Mesendoderm (in vitro differentiated cells): ENCODE measurements around the gene MRPS11.
"Not testable (repeated sequence)": the region's sequence is repeated elsewhere in the genome, so short reads cannot be mapped to it uniquely, and the experiment has no call there.

ENCODE experiments used
- DNase-seq: peaks from one replicate; pipeline ENCODE4 v3.0.0; 2013
- H2AK5ac ChIP-seq: 2 replicates; pipeline ENCODE4 v1.6.1; 2013; ENCODE audit warnings: low read length, inconsistent platforms
- H2BK120ac ChIP-seq: 2 replicates; pipeline ENCODE4 v1.6.1; 2013; ENCODE audit warnings: low read depth, mild to moderate bottlenecking, low read length, moderate library complexity, mixed read lengths
- H2BK15ac ChIP-seq: replicated peaks from 2 replicates; pipeline ENCODE4 v1.6.1; 2013; ENCODE audit warnings: low read depth, mild to moderate bottlenecking, moderate library complexity
- H2BK5ac ChIP-seq: 2 replicates; pipeline ENCODE4 v1.6.1; 2013; ENCODE audit warnings: low read length, inconsistent platforms
- H3K18ac ChIP-seq: 2 replicates; pipeline ENCODE4 v1.6.1; 2013; ENCODE audit warnings: mild to moderate bottlenecking, low read length, mixed read lengths
- H3K23ac ChIP-seq: one replicate; pipeline ENCODE4 v1.6.1; 2013; ENCODE audit warnings: low read length
- H3K27ac ChIP-seq: 2 replicates; pipeline ENCODE4 v1.5.1; 2013; ENCODE audit warnings: low read depth, mild to moderate bottlenecking, inconsistent platforms, low read length, moderate library complexity
- H3K27me3 ChIP-seq: 2 replicates; pipeline ENCODE4 v1.6.1; 2013; ENCODE audit warnings: low read length, control low read depth, mild to moderate bottlenecking, inconsistent platforms; ENCODE audit not compliant: insufficient read depth, poor library complexity
- H3K36me3 ChIP-seq: 2 replicates; pipeline ENCODE4 v1.6.1; 2013; ENCODE audit warnings: low read length, inconsistent platforms; ENCODE audit not compliant: control insufficient read depth, insufficient read depth
- H3K4ac ChIP-seq: one replicate; pipeline ENCODE4 v1.6.1; 2013; ENCODE audit warnings: low read depth, mild to moderate bottlenecking, low read length, moderate library complexity
- H3K4me1 ChIP-seq: 2 replicates; pipeline ENCODE4 v1.6.1; 2013; ENCODE audit warnings: low read depth, low read length, inconsistent platforms; ENCODE audit not compliant: control insufficient read depth
- H3K4me2 ChIP-seq: 2 replicates; pipeline ENCODE4 v1.6.1; 2013; ENCODE audit warnings: low read length
- H3K4me3 ChIP-seq: 2 replicates; pipeline ENCODE4 v1.5.1; 2013; ENCODE audit warnings: mild to moderate bottlenecking, low read length
- H3K56ac ChIP-seq: one replicate; pipeline ENCODE4 v1.6.1; 2013; ENCODE audit warnings: low read length
- H3K79me1 ChIP-seq: 2 replicates; pipeline ENCODE4 v1.6.1; 2013; ENCODE audit warnings: low read length, inconsistent platforms
- H3K79me2 ChIP-seq: 2 replicates; pipeline ENCODE4 v1.6.1; 2013; ENCODE audit warnings: mild to moderate bottlenecking, low read length; ENCODE audit not compliant: control insufficient read depth, insufficient read depth
- H3K9ac ChIP-seq: 2 replicates; pipeline ENCODE4 v1.6.1; 2013; ENCODE audit warnings: low read length, inconsistent platforms
- H4K5ac ChIP-seq: one replicate; pipeline ENCODE4 v1.6.1; 2013; ENCODE audit warnings: low read length
- H4K8ac ChIP-seq: one replicate; pipeline ENCODE4 v1.6.1; 2013; ENCODE audit warnings: low read depth, mild to moderate bottlenecking, control low read depth, low read length, moderate library complexity
- WGBS: extraction: QIAGEN DNeasy Blood & Tissue Kit; methylation state at CpG from one replicate; pipeline ENCODE4 v1.1.7; 2013; ENCODE audit warnings: low lambda C conversion rate, missing lambda C conversion rate; ENCODE audit not compliant: insufficient coverage; ENCODE audit errors: extremely low coverage; 5-methylcytosine and 5-hydroxymethylcytosine counted together

The MRPS11 gene

GRCh38 chr15:88470625-88471372 lies 3.3 kb downstream of the MRPS11 start:
- peaks cover 2% of the 10 kb centered on the region for H3K36me3 ChIP-seq
- no peak overlapping the region for H2BK120ac ChIP-seq
- H3K4me3 ChIP-seq, result no peak overlapping the region
- peak overlapping the region; percentile 49 for H3K56ac ChIP-seq
- no peak overlapping the region for H3K23ac ChIP-seq
- H3K18ac ChIP-seq, result no peak overlapping the region
- H3K9ac ChIP-seq, result no peak overlapping the region
- no peak overlapping the region for H2BK15ac ChIP-seq
- H3K79me1 ChIP-seq, result peaks cover 18% of the 10 kb centered on the region
- H2AK5ac ChIP-seq, result no peak overlapping the region
- no peak overlapping the region for H4K5ac ChIP-seq
- H3K27ac ChIP-seq, result no peak overlapping the region
- H2BK5ac ChIP-seq, result no peak overlapping the region
- no peaks in the 10 kb centered on the region for H3K27me3 ChIP-seq
- no CpG with 5 or more reads among the region's 6 CpGs for WGBS
- no peak overlapping the region for H3K4me2 ChIP-seq
- no peak overlapping the region for H4K8ac ChIP-seq
- no peak overlapping the region for H3K4ac ChIP-seq
- peaks cover 21% of the 10 kb centered on the region for H3K79me2 ChIP-seq
- peaks cover 1% of the 10 kb centered on the region for H3K4me1 ChIP-seq
- no peak for DNase-seq

GRCh38 chr15:88472225-88472624 lies 4.7 kb downstream of the MRPS11 start:
- H3K9ac ChIP-seq, result no peak overlapping the region
- H3K4me1 ChIP-seq, result peaks cover 1% of the 10 kb centered on the region
- peaks cover 11% of the 10 kb centered on the region for H3K79me2 ChIP-seq
- WGBS, result no CpG with 5 or more reads among the region's 4 CpGs
- H3K4ac ChIP-seq, result no peak overlapping the region
- H3K18ac ChIP-seq, result no peak overlapping the region
- no peak overlapping the region for H3K4me2 ChIP-seq
- H3K79me1 ChIP-seq, result peaks cover 15% of the 10 kb centered on the region
- peaks cover 2% of the 10 kb centered on the region for H3K36me3 ChIP-seq
- no peak overlapping the region for H4K5ac ChIP-seq
- no peaks in the 10 kb centered on the region for H3K27me3 ChIP-seq
- H3K23ac ChIP-seq, result no peak overlapping the region
- no peak overlapping the region for H4K8ac ChIP-seq
- no peak overlapping the region for H3K4me3 ChIP-seq
- H3K27ac ChIP-seq, result no peak overlapping the region
- H2BK120ac ChIP-seq, result no peak overlapping the region
- no peak overlapping the region for H2AK5ac ChIP-seq
- H2BK5ac ChIP-seq, result no peak overlapping the region
- DNase-seq, result no peak
- H2BK15ac ChIP-seq, result no peak overlapping the region
- H3K56ac ChIP-seq, result no peak overlapping the region

- H2BK15ac ChIP-seq, H3K56ac ChIP-seq, H3K79me1 ChIP-seq, H3K4me3 ChIP-seq, H3K18ac ChIP-seq, H3K4me2 ChIP-seq, H2BK5ac ChIP-seq, H2AK5ac ChIP-seq, H3K79me2 ChIP-seq, H3K36me3 ChIP-seq, DNase-seq, H3K4me1 ChIP-seq, H2BK120ac ChIP-seq, H4K8ac ChIP-seq, H4K5ac ChIP-seq, H3K27me3 ChIP-seq, H3K23ac ChIP-seq, H3K9ac ChIP-seq, H3K27ac ChIP-seq, H3K4ac ChIP-seq: not testable (repeated sequence)
- WGBS, result no CpG with 5 or more reads among the region's 4 CpGs
Measured at GRCh38 chr15:88473661-88474293, 6.3 kb downstream of the MRPS11 start.

- Histone ChIP-seq H2BK120ac (no peak overlapping the region), H3K4ac (no peak overlapping the region), H3K79me1 (peaks cover 1% of the 10 kb centered on the region), H2AK5ac (no peak overlapping the region), H4K8ac (no peak overlapping the region), H2BK5ac (no peak overlapping the region), H3K18ac (no peak overlapping the region), H3K36me3 (peaks cover 2% of the 10 kb centered on the region), H3K27ac (no peak overlapping the region), H3K56ac (no peak overlapping the region), H3K4me2 (no peak overlapping the region), H4K5ac (no peak overlapping the region), H3K4me1 (no peaks in the 10 kb centered on the region), H2BK15ac (no peak overlapping the region), H3K23ac (no peak overlapping the region), H3K4me3 (no peak overlapping the region), H3K9ac (no peak overlapping the region), H3K27me3 (no peaks in the 10 kb centered on the region), H3K79me2 (no peaks in the 10 kb centered on the region)
- DNase-seq, result peak; percentile 79
- no CpG with 5 or more reads among the region's 8 CpGs for WGBS
Measured at GRCh38 chr15:88476635-88477060, 9.1 kb downstream of the MRPS11 start.

GRCh38 chr15:88477126-88477525 lies 9.6 kb downstream of the MRPS11 start:
- Histone ChIP-seq H3K27ac (no peak overlapping the region), H2AK5ac (no peak overlapping the region), H3K4me1 (no peaks in the 10 kb centered on the region), H3K79me1 (no peaks in the 10 kb centered on the region), H3K4me3 (no peak overlapping the region), H2BK15ac (no peak overlapping the region), H2BK120ac (no peak overlapping the region), H4K8ac (no peak overlapping the region), H2BK5ac (no peak overlapping the region), H3K56ac (no peak overlapping the region), H3K18ac (no peak overlapping the region), H3K4me2 (no peak overlapping the region), H3K36me3 (peaks cover 2% of the 10 kb centered on the region), H4K5ac (no peak overlapping the region), H3K79me2 (no peaks in the 10 kb centered on the region), H3K9ac (no peak overlapping the region), H3K4ac (no peak overlapping the region), H3K27me3 (no peaks in the 10 kb centered on the region), H3K23ac (no peak overlapping the region)
- peak; percentile 19 for DNase-seq
- WGBS, result no CpG with 5 or more reads among the region's 7 CpGs
